Testis (tissue), 2 donors: ENCODE data around the gene PPM1M.

Experiments used
- POLR2A ChIP-seq: fragments of 450-650 bp; IDR thresholded peaks from one replicate; pipeline ENCODE4 v1.6.1; 2017; ENCODE audit warnings: antibody characterized with exemption, mild to moderate bottlenecking, moderate library complexity
- TF ChIP-seq, protein P1 (sequence below), 3 experiments: fragments of 450-650 bp in 2 of 3; fragments of 200-600 bp in 1 of 3; sonication (generic) in 1 of 3; IDR thresholded peaks; one replicate each; pipeline ENCODE4 v1.5.1; 2016 to 2019; ENCODE audit warnings: antibody characterized with exemption in 3 of 3, mild to moderate bottlenecking in 2 of 3, moderate library complexity in 1 of 3

GRCh38 chr3:52288674-52289073 is 43.1 kb downstream of the PPM1M start:
- TF ChIP-seq, protein P1, sequence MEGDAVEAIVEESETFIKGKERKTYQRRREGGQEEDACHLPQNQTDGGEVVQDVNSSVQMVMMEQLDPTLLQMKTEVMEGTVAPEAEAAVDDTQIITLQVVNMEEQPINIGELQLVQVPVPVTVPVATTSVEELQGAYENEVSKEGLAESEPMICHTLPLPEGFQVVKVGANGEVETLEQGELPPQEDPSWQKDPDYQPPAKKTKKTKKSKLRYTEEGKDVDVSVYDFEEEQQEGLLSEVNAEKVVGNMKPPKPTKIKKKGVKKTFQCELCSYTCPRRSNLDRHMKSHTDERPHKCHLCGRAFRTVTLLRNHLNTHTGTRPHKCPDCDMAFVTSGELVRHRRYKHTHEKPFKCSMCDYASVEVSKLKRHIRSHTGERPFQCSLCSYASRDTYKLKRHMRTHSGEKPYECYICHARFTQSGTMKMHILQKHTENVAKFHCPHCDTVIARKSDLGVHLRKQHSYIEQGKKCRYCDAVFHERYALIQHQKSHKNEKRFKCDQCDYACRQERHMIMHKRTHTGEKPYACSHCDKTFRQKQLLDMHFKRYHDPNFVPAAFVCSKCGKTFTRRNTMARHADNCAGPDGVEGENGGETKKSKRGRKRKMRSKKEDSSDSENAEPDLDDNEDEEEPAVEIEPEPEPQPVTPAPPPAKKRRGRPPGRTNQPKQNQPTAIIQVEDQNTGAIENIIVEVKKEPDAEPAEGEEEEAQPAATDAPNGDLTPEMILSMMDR (IDR thresholded peaks at IDR 0.05): no peak
- TF ChIP-seq POLR2A: no peak
